OCI-LY3 (cell line): ENCODE measurements around the gene FMOD.

Experiments
- EZH2phosphoT487 ChIP-seq: fragments of 200-600 bp; shearing (Covaris generic); IDR thresholded peaks from 2 replicates; pipeline ENCODE4 v1.6.1; 2018; ENCODE audit warnings: antibody characterized with exemption, mixed run types, low read depth
- TF ChIP-seq, protein P1 (sequence below): fragments of 200-600, 300-600 bp; sonication (generic); IDR thresholded peaks from 2 replicates; pipeline ENCODE4 v1.5.1; 2014; ENCODE audit warnings: antibody characterized with exemption, low read length, low read depth

DNA sequence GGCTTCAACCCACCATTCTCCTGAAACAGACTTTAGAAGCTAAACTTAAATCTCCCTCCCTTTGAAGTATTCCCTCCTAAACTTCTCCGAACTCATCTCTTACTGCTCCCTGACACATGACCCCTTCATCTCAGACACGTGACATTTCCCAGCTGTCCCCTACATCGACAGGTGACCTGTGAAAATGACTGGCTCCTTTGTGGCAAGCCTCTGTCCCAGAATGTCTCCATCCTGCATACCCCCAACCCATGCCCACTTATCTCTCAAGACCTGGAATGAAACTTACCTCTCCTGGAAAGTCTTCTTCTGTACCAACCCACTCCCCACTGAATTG is 4.2 kb downstream of the FMOD start:
- TF ChIP-seq, protein P1, sequence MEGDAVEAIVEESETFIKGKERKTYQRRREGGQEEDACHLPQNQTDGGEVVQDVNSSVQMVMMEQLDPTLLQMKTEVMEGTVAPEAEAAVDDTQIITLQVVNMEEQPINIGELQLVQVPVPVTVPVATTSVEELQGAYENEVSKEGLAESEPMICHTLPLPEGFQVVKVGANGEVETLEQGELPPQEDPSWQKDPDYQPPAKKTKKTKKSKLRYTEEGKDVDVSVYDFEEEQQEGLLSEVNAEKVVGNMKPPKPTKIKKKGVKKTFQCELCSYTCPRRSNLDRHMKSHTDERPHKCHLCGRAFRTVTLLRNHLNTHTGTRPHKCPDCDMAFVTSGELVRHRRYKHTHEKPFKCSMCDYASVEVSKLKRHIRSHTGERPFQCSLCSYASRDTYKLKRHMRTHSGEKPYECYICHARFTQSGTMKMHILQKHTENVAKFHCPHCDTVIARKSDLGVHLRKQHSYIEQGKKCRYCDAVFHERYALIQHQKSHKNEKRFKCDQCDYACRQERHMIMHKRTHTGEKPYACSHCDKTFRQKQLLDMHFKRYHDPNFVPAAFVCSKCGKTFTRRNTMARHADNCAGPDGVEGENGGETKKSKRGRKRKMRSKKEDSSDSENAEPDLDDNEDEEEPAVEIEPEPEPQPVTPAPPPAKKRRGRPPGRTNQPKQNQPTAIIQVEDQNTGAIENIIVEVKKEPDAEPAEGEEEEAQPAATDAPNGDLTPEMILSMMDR: no peak; the same call in 1 of the 2 replicates
- no peak for TF ChIP-seq EZH2phosphoT487
